ENCODE results near the gene GLDC.
A peak's percentile ranks its signal among the peaks of the same experiment; 100 is the strongest.
"Not testable (repeated sequence)": the region's sequence is repeated elsewhere in the genome, so short reads cannot be mapped to it uniquely, and the experiment has no call there.

The GLDC gene

DNA sequence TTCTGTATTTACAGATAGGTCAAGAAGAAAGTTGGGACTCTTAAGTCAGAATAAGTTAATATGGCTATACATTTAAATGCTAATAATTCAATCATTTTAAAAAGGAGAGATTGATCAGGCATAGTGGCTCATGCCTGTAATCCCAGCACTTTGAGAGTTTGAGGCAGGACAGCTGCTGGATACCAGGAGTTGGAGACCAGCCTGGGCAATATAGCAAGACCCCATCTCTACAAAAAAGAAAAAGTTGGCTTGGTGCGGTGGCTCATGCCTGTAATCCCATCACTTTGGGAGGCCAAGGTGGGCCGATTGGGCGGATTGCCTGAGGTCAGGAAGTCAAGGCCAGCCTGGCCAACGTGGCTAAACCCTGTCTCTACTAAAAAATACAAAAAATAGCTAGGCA, 15.0 kb upstream of the GLDC start:
- DNase-seq, result no peak

DNA sequence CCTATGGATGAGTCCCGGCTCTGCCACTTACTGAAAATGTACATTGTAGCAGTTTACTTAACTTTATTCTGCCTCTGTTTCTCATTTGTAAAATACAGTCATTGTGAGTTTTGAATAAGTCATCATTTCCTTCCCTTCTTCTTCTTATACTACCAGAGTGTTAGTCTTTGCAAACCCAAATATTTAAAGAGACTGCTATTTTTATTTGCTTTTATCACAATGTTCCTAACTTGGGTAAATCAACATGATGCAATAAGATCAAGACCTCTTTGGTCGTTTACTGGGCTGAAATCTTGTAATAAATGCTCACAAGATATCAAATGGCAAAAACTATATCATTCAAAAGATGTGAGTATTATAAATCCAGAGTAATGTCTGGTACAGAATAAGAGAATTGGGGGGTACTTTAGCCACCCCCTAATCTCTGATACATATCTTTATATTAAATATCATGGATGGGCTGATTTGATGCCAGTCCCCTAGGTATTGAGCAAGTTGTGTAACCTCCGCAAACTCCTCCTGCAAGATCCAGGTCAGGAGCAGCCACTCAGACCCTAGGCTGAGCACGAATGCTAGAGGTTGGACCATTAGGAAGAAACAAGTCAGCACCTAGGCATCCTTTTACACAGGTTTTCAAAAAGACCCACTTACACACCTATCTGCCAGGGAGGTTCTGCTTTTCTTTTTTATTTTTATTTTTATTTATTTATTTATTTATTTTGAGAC, 13.3 kb upstream of the GLDC start:
- DNase-seq, result no peak

GRCh38 chr9:6656614-6657300, 11.2 kb upstream of the GLDC start:
- DNase-seq, result no peak

DNA sequence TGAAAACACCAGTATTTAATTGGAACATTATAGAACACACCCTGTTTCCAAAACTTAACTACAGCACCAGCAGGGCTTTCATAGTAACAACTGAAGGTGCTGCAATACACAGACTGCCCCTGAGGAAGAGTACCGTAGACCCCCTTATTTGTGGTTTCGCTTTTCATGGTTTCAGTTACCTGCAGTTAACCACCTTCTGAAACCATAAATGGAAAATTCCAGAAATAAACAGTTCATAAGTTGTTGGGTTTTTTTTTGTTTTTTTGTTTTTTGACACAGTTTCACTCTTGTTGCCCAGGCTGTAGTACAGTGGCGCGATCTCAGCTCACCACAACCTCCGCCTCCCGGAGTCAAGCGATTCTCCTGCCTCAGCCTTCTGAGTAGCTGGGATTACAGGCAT, 9.5 kb upstream of the GLDC start:
- no peak for DNase-seq

DNA sequence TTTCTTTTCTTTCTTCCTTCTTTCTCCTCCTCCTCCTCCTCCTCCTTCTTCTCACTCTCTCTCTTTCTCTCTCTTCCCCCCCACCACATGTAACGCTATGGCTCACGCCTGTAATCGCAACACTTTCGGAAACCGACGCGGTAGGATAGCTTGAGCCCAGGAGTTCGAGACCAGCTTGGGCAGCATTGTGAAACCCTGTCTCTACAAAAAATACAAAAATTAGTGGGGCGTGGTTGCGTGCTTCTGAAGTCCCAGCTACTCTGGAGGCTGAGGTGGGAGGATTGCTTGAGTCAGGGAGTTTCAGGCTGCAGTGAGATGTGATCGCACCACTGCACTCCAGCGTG, 736 bp upstream of the GLDC start:
- no peak for DNase-seq

GRCh38 chr9:6645105-6645354, 499 bp downstream of the GLDC start:
- peak in 1 of 4 experiments; percentile 6 for DNase-seq

DNA sequence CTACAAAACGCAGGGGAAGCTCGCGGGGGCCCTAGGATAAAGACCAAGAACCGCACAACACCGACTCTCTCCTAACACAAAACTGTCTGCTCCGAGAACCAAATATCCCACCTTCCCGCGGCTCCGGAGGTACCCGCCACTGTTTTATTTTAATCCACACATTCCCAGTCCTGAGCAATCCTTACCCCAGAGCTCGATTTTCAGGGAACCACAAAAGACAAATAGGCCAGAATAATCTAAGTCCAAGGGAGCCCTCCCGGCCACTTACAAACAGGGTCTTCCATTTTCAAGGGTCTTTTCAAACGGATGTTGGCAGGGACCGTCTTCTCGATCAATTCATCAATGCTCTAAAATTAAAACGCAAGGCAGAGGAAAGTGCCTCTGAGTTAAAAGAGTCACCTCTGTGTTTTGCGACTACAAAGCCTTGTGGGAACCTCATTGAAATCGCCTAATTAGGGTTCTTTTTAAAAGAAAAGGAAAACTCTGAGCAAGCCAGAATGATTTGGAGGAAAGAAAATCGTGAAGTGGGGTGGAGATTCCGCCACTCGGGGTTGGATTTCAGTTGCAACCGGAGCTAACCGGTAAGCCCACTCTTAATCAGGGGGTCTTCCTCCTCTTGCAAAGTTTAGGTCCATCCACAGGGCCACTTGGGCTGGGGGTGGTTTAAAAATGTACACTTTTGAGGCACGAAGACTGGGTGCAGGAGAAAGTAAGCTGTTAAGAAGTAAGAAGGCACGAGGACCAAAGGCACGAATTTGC, 1.0 kb downstream of the GLDC start:
- DNase-seq, result no peak

DNA sequence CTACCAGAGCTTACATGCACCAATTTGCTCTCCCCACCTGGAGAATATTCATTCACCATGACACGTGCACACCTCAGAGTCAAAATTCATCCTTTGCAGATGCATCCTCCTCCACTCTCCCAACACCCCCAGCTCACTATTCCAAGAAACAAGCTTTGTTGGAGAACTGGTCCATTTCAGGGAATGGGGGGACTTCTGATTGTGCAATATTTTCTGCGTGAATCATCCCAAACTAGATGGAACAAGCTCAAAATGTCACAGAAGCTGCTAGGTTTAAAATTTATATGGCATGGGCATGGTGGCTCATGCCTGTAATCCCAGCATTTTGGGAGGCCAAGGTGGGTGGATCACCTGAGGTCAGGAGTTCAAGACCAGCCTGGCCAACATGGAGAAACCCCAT, 3.6 kb downstream of the GLDC start:
- DNase-seq, result no peak

- DNase-seq, result no peak
Measured at GRCh38 chr9:6641561-6641960, 4.0 kb downstream of the GLDC start.

- DNase-seq, result no peak
Measured at GRCh38 chr9:6641056-6641455, 4.5 kb downstream of the GLDC start.

DNA sequence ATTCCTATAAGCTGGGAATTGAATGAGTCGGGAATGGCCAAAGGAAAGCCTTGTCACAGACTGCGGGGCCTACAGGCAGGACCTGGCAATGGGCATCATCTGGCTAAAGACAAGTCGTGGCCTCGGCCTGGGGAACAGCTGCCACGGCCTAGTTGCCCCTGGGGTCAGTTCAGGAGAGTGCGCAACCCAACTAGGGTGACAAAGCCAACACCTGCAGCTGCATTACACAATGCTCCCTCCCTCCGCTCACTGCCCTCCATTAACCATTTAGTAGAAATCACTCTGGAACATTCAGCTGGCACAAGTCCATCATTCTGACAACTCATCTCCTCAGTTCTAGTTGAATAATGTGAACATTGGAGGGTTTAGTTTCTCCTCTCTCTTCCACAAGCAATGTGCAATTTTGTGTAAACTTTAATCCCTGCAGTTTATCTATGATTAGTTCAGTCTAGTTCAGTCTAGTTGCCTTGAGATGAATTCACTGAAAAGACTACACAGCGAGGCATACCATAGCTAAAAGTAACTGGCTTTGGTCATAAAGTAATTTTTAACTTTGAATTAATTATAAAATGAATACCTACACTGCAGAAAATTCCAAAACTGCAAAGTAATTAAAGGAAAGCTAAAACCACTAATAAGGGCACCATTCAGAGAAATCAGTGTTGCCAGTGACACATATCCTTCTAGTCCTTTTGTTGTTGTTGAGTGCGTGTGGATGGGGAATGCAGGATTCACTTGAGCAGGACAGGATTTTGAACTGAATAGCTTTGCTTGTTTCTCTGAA, 5.1 kb downstream of the GLDC start:
- DNase-seq, result no peak

- no peak for DNase-seq
Measured at GRCh38 chr9:6639622-6640021, 5.9 kb downstream of the GLDC start.

- no peak for DNase-seq
Measured at GRCh38 chr9:6634444-6634843, 11.1 kb downstream of the GLDC start.

GRCh38 chr9:6633378-6633777, 12.2 kb downstream of the GLDC start:
- no peak for DNase-seq

- DNase-seq, result no peak
Measured at GRCh38 chr9:6632516-6633183, 12.9 kb downstream of the GLDC start.

- no peak for DNase-seq
Measured at GRCh38 chr9:6631207-6631512, 14.4 kb downstream of the GLDC start.

DNA sequence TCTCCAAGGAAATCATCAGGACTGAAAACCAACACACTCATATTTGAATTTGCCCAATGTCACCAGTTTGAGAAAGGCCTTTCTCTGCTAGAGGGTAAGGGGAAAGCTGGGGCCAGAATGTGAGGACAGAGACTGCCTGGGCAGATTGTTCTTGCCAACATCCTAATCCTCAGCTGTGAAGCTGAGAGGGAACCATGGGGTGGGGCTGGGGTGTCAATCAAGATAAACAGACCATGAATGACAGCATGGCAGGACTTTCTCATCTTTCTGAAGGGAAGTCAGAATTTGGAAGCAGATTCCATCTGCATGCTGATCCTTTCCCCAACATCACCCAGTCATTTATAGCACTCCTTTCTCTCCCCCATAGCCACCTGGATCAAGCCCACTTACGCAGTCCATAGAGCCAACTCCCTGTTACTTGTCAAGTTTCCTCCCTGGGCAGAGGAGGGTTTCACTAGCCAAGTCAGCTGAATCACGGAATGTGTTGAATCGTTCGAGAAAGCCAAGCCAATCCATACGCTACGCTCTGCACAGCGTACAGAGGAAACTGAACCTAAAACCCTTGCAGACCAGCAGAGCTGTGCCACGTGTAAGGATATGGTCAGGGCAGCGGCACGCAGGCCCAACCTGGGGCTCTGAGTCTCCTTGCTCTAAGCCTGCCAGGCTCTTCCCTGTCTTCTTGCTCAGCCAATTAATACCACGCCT, 14.9 kb downstream of the GLDC start:
- no peak for DNase-seq

DNA sequence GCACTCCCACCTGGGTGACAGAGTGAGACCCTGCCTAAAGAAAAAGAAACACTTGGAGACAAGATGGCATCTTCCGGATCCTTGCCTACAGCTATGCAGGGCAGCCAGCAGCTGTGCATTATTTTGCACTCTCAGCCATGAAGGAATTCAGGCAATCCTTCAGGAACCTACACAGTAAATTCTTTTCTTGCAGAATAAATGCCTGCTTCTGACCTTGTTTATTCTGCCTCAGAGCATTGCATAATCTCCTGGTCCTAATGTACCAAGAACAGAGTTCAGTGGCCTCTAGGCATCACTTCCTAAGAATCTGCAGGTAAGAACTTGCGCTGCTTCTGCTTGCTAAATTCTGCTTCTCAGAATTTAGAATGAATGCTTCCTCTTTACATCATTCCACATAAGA, 16.8 kb downstream of the GLDC start:
- DNase-seq, result no peak

GRCh38 chr9:6625363-6625762, 20.2 kb downstream of the GLDC start:
- DNase-seq, result no peak

GRCh38 chr9:6622784-6623183, 22.7 kb downstream of the GLDC start:
- DNase-seq, result not testable (repeated sequence)

- DNase-seq, result no peak
Measured at GRCh38 chr9:6620796-6621195, 24.7 kb downstream of the GLDC start.

GRCh38 chr9:6620353-6620752, 25.2 kb downstream of the GLDC start:
- DNase-seq, result no peak

DNA sequence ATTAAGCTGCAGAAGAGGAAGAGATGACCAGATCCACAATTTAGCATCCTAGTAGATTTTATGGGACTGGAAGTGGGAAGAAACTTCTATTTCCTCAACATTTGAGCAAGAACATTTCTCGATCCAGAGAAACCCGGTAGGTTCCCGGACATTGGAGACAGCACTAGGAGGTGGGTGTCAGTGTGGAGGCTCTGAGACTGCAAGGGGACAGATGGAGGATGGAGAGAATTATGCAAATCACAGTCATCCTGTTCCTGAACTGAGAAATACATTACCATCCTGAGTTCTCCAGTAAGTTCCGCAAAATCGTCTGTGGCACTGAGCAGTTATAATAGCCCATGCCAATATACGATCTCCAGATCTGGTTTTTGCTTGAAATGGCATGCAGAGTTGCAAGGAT, 25.6 kb downstream of the GLDC start:
- DNase-seq, result no peak
